ENCODE results near the gene MRPS6. TPM values are rescaled to one million over a fixed set of nuclear protein-coding genes. Genes with fewer than 3 reads are reported as not detected.

MRPS6 gene
- total RNA-seq, 1 donor from 2014 or later, result 102 TPM

DNA sequence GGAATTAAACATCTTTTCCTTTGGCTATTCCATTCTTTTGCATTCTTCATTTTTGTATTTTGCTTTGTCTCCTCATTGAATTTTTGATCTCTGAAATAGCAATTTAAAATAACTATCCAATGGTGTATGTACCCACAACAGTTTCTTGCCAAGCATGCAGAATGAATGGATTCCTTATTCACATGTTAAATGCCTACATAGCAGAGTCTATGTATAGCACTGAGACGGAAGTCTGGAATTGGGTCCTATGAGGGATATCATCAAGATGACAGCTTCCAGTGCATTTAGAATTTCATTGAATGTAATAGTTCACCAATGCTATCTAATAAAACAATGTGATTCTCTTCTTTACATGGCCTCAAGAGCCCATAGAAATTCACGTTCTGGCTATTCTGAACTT is 97.5 kb downstream of the MRPS6 start:
- no peak for TF ChIP-seq CTCF (IDR thresholded peaks at IDR 0.05)

DNA sequence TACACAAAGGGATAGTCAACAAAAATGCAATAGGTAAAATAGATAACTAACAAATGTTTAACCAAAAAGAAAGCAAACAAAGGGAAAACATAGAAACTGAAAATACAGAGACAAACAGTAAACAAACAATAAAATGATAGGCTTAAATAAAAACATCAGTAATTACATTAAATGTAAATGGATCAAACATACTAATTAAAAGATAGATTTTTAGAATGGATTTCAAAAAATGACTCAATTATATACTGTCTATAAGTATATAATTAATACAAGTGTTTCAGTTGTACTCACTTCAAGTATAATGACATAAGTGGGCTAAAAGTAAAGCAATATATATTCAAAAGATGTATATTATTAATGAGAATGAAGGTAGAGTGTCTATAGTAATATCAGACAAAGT is 101.1 kb downstream of the MRPS6 start:
- peaks cover 41% of the 10 kb centered on the region for H3K9me3 Mint-ChIP-seq (ENCODE audit: low read depth)
- H3K4me1 Mint-ChIP-seq (ENCODE audit: low read depth), result peaks cover 18% of the 10 kb centered on the region
- H3K4me3 Mint-ChIP-seq (ENCODE audit: unreplicated experiment), result no peak overlapping the region
- H3K27ac Mint-ChIP-seq (ENCODE audit: unreplicated experiment), result no peak overlapping the region
- no peak for TF ChIP-seq CTCF (IDR thresholded peaks at IDR 0.05)
- DNase-seq (ENCODE audit: low spot score), result no peak
- H3K36me3 Mint-ChIP-seq (ENCODE audit: low read depth), result peaks cover 25% of the 10 kb centered on the region
- H3K27me3 Mint-ChIP-seq (ENCODE audit: low read depth), result no peaks in the 10 kb centered on the region

More for the DNA sequence above, 97.5 kb downstream of the MRPS6 start:
- peaks cover 53% of the 10 kb centered on the region for H3K36me3 Mint-ChIP-seq (ENCODE audit: low read depth)
- H3K4me3 Mint-ChIP-seq (ENCODE audit: unreplicated experiment), result no peak overlapping the region
- no peak for DNase-seq (ENCODE audit: low spot score)
- no peak overlapping the region for H3K27ac Mint-ChIP-seq (ENCODE audit: unreplicated experiment)
- H3K4me1 Mint-ChIP-seq (ENCODE audit: low read depth), result peaks cover 13% of the 10 kb centered on the region
- H3K9me3 Mint-ChIP-seq (ENCODE audit: low read depth), result peaks cover 64% of the 10 kb centered on the region
- no peaks in the 10 kb centered on the region for H3K27me3 Mint-ChIP-seq (ENCODE audit: low read depth)

DNA sequence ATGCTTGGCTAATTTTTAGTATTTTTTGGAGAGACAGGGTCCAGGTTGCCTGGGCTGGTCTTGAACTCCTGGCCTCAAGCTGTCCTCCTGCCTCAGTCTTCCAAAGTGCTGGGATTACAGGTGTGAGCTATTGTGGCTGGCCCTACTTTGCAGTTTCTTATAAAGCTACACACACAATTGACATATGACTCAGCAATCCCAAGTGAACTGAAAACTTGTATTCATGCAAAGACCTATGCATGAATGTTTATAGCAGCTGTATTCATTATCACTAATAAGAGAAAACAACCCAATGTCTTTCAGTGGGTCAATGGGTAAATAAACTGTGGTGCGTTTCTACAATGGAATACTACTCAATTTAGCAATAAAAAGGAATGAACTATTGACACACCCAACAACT is 103.1 kb downstream of the MRPS6 start:
- no peak for TF ChIP-seq CTCF (IDR thresholded peaks at IDR 0.05)
- Mint-ChIP-seq H3K27me3 (ENCODE audit: low read depth) (no peaks in the 10 kb centered on the region), H3K36me3 (ENCODE audit: low read depth) (peaks cover 20% of the 10 kb centered on the region), H3K4me3 (ENCODE audit: unreplicated experiment) (no peak overlapping the region), H3K27ac (ENCODE audit: unreplicated experiment) (no peak overlapping the region), H3K9me3 (ENCODE audit: low read depth) (peaks cover 29% of the 10 kb centered on the region), H3K4me1 (ENCODE audit: low read depth) (peaks cover 28% of the 10 kb centered on the region)
- DNase-seq (ENCODE audit: low spot score), result no peak

GRCh38 chr21:34177919-34178567 is 104.7 kb downstream of the MRPS6 start:
- TF ChIP-seq CTCF (IDR thresholded peaks at IDR 0.05), result no peak
- DNase-seq (ENCODE audit: low spot score), result no peak
- Mint-ChIP-seq H3K9me3 (ENCODE audit: low read depth) (peaks cover 21% of the 10 kb centered on the region), H3K27ac (ENCODE audit: unreplicated experiment) (no peak overlapping the region), H3K27me3 (ENCODE audit: low read depth) (no peaks in the 10 kb centered on the region), H3K4me1 (ENCODE audit: low read depth) (peaks cover 29% of the 10 kb centered on the region), H3K4me3 (ENCODE audit: unreplicated experiment) (no peak overlapping the region), H3K36me3 (ENCODE audit: low read depth) (peaks cover 14% of the 10 kb centered on the region)

- Mint-ChIP-seq H3K36me3 (ENCODE audit: low read depth) (peaks cover 4% of the 10 kb centered on the region), H3K9me3 (ENCODE audit: low read depth) (peaks cover 11% of the 10 kb centered on the region), H3K4me3 (ENCODE audit: unreplicated experiment) (no peak overlapping the region), H3K27me3 (ENCODE audit: low read depth) (no peaks in the 10 kb centered on the region), H3K4me1 (ENCODE audit: low read depth) (peaks cover 24% of the 10 kb centered on the region), H3K27ac (ENCODE audit: unreplicated experiment) (peak overlapping the region; percentile 20)
- TF ChIP-seq CTCF (IDR thresholded peaks at IDR 0.05), result no peak
- DNase-seq (ENCODE audit: low spot score), result no peak
Observed at GRCh38 chr21:34179204-34179935, 106.0 kb downstream of the MRPS6 start.
